Colon (tissue), 2 donors: Measurements from ENCODE around the gene SPOP.
"Not testable (repeated sequence)": the region's sequence is repeated elsewhere in the genome, so short reads cannot be mapped to it uniquely, and the experiment has no call there.

Experiments used
- FAIRE-seq: peaks from 2 replicates; lab custom pipeline; 2012; peaks lifted over from hg19 to GRCh38; lab: Jason Lieb, UNC
- donor health status: control.
- donor health status: control.

SPOP gene

DNA sequence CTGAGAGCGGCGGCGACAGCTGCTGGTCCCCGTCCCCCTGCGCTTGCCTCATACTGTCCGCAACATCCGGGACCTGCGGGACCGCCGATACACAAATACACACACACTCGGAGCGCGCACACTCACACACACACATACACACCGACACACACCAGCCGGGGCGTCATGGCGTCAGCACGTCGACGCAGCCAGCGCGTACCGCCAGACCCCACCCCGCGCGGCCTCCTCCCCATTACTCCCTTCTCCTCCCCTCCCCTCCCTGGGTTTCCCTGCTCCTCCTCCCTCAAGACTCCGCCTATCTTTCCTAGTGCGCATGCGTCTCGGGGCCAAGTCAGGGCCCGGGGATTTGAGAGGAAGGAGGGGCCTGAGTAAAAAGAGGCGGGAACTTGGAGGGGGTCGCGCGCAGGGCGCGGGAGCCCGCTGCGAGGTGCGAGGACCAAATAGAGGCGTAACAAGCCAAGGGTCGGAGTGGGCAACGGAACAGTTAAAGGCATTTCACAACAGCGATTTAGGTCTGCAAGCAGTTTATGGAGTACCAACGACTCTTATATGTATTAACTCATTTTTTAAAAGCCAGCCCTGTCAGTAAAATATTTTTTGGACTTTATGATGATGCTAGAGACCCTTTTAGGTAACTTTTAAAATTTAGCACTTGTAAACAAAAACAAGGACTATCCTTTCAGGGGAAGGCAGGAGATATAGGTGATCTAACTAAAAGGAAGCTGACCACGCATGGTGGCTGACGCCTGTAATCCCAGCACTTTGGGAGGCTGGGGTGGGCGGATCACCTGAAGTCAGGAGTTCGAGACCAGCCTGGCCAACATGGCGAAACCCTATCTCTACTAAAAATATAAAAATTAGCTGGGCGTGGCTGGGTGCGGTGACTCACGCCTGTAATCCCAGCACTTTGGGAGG is at the start of gene SPOP:
Gene SPOP (minus strand): TSS at position 165 of the 915 bp plus-strand sequence. CDS start 55,287 bp downstream, outside the sequence.
- FAIRE-seq: no peak

- no peak for FAIRE-seq
Observed at GRCh38 chr17:49727380-49727779, 49.5 kb upstream of the SPOP start.

GRCh38 chr17:49725452-49726130 is 47.7 kb upstream of the SPOP start:
- FAIRE-seq: no peak

- FAIRE-seq: not testable (repeated sequence)
Observed at GRCh38 chr17:49724552-49724951, 46.7 kb upstream of the SPOP start.

- no peak for FAIRE-seq
Observed at GRCh38 chr17:49723423-49723822, 45.5 kb upstream of the SPOP start.

DNA sequence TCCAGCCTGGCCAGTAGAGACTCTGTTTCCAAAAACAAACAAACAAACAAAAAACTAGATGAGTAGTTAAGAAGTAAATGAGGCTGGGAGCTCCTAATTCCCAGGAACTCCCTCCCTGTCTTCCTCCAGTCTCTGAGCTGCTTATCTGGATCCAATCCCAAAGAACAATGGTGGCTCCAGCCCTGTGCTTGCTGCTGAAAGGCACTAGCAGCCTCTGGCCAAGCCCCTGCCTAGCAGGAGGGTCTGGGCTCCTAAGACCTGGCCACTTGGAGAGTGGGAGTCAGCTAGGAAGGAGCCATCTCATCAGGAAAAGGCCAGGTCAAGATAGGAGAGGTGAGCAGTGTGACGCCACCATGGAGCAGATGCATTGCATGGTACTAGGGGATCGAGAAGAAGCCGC is 44.2 kb upstream of the SPOP start:
- no peak for FAIRE-seq

GRCh38 chr17:49717371-49717861 is 39.5 kb upstream of the SPOP start:
- no peak for FAIRE-seq

- no peak for FAIRE-seq
Observed at GRCh38 chr17:49716668-49717364, 38.9 kb upstream of the SPOP start.

GRCh38 chr17:49715717-49716279 is 37.9 kb upstream of the SPOP start:
- FAIRE-seq: no peak

- no peak for FAIRE-seq
Observed at GRCh38 chr17:49715216-49715615, 37.3 kb upstream of the SPOP start.

DNA sequence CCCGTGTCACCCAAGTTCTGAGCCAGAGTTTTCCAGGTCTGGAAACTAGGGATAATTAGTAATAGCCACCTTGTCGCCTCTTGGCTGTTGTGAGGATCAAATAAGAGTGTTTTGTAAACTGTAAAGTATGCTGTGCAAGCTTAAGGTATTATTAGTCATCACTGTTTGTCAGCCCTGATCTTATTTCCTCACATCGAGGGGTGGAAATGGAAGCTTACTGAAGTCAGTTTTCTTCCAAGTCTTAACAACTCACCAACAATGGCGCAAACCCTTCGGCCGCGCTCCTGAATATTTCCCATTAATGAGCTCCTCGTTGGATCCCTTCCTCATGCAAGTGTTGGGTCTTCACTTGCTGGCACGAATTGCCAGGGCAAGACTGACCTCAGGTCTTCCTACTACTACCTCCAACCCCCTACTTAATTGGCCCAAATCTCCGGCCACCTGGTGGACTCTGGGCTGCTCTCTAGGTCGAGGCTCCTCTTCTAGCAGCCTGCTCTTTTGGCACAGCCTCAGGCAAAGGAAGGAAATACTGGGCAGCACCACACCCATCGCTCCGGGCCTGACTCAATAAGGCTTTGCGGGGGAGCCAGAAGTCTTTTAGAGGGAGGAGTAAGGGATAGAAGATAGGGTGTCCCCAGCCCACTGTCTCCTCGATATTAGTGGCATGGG is 30.8 kb upstream of the SPOP start:
- no peak for FAIRE-seq

- FAIRE-seq: peak; percentile 62
Observed at GRCh38 chr17:49707608-49708514, 30.0 kb upstream of the SPOP start, which contains the start of gene SLC35B1. TSS of gene SLC35B1 (minus strand) at chr17:49707964. CDS start at chr17:49707833, 131 bp downstream.

DNA sequence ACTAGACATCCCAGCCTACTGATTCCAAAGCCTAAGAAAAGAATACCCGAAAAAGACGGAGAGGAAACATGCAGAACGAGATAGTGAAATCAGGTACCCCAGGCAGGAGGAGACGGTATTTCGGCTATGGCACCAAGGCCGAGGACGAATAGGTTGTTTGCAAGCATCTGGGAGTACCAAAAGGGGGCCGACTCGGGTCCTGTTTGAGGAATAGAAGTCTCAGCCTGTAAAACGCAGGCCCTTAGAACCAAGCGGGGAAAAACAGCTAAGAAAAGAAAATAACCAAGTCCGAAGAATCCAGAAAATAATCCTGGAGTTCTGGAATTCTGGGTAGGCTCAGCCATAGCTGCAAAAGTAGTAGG is 29.3 kb upstream of the SPOP start:
- no peak for FAIRE-seq

DNA sequence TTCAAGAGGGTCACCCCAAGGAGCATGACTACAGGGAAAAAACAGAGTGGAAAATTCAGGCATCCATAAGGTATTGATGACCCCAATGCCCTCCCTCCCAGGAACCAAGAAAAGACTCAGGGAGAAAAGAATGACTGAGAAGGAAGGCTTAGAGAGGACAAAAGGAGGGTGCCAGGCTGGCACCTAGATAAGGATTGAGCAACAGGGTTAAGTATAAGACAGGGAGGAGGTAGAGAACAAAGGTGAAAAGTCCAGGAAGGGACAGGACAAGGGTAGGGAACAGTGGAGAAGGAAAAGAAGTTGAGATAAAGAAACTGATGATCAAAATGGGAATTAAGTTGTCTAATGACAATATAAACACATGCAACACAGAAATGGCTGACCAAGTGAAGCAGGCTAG is 27.4 kb upstream of the SPOP start:
- no peak for FAIRE-seq

DNA sequence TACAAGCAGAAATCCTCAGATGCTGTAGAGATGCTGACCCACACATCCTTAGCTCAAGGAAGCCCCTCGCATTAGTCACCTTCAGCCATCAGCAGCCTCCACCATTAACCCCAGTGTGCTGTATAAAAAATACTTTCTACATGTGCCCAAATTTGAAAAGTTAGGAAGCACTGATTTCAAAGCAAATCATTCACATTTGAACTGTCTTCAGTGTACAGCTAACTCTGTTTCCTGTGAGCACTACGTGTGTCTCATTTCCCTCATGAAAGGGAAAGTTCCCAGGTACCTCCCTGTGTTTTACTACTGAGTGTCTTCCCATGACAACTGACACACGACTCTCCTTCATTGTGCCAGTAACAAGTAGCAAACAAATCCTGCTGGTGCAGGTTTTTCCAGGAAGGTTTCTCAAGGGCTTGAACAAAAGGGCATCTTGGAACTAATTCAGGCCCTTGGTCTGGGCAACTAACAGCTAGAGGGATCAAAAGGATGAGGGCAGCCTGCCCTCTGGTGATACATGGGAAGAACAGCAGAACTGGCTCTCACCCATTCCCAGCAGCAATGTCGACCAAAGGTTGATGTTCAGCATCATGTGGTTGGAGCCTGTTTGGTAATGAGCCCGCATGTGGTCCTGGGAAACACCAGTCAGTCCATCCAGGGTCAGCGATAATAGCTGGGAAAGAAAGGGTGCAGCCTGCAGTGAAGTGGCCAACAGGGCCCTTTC is 25.8 kb upstream of the SPOP start:
- no peak for FAIRE-seq

DNA sequence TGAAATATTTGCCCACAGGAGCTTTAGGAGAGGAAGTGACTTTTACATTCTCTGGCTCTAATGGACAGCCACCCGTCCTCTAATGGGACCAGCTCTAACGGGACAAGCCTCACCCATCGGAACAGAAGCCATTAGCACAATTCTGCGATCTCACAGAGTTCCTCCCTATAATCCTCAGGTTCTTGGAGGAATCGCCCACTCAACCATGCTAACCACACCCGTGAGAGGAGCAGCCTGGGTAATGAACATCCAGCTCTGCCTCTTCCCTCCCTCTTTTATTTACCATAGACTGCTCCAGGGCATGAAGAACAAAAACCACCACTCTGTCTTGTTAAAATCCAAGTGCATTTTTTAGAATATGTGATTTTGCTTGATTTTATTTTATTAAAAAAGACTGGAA is 23.1 kb upstream of the SPOP start:
- FAIRE-seq: no peak

GRCh38 chr17:49699966-49700575 is 22.2 kb upstream of the SPOP start:
- no peak for FAIRE-seq

DNA sequence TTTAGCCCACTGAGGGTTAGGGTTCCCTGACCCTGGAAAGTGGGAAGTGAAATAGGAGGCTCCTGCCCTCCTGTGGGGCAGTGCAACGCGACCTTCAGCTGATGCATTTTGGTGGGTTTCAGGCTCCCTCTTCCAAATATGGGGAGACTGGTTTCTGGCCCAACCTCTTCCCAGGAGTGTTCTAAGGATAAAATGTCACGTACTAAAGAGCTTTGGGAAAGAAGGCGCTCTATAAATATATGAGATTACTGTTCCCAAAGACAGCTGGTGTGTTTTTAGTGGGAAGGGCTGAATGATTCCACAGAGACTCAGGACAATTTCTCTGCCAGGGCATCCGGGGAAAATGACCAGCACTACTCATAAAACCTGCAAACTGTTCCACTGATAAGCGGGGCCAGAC is 20.1 kb upstream of the SPOP start:
- no peak for FAIRE-seq

DNA sequence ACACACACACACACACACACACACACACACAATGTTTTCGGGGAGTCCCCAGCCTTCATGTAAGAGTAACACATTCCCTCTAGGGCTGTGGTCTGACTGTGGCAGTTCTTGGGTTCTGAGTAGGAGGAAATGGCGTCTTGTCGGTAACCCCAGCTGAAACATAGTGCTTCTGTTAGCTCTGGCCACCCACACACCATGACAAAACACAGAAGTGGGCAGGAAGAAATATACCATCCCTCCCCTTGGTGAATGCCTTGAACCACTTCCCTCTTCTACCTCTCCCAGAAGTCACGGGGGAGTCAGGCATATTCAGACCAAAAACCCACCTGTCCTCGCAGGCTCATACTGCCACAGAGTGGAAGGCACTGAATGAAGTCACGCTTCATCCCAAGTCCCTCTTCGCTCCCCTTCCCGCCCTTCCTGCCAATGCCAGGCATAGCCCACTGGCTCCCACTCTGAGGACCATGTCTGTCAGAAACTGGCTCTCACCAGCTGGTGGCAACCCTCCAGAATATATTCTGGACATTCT is 18.4 kb upstream of the SPOP start:
- no peak for FAIRE-seq
